SU-DHL-6 (cell line): ENCODE measurements around the gene COL1A1.

Source experiments
- CTCF ChIP-seq: fragments of 200-600 bp; sonication (generic); IDR thresholded peaks from one replicate; pipeline ENCODE4 v1.5.1; 2017; ENCODE audit warnings: antibody characterized with exemption, mild to moderate bottlenecking, low read length, moderate library complexity; ENCODE audit not compliant: insufficient read depth, poor library complexity, severe bottlenecking
- EZH2phosphoT487 ChIP-seq: fragments of 200-600 bp; sonication (generic), shearing (Covaris generic); conservative IDR thresholded peaks from 2 replicates; pipeline ENCODE4 v1.6.1; 2018; ENCODE audit warnings: mild to moderate bottlenecking, antibody characterized with exemption, low read length, moderate library complexity, mixed read lengths

GRCh38 chr17:50209133-50209471 lies 7.7 kb upstream of the COL1A1 start:
- TF ChIP-seq CTCF (no peak), EZH2phosphoT487 (no peak)
